GM19238 (cell line): ENCODE results near the gene MAPK9.
A peak's percentile ranks its signal among the peaks of the same experiment; 100 is the strongest.
"Not testable (repeated sequence)": the region's sequence is repeated elsewhere in the genome, so short reads cannot be mapped to it uniquely, and the experiment has no call there.

Source experiments
- DNase-seq: peaks from one replicate; pipeline ENCODE4 v3.0.0; 2011; ENCODE audit warnings: low spot score; ENCODE audit not compliant: insufficient read length

Gene MAPK9

DNA sequence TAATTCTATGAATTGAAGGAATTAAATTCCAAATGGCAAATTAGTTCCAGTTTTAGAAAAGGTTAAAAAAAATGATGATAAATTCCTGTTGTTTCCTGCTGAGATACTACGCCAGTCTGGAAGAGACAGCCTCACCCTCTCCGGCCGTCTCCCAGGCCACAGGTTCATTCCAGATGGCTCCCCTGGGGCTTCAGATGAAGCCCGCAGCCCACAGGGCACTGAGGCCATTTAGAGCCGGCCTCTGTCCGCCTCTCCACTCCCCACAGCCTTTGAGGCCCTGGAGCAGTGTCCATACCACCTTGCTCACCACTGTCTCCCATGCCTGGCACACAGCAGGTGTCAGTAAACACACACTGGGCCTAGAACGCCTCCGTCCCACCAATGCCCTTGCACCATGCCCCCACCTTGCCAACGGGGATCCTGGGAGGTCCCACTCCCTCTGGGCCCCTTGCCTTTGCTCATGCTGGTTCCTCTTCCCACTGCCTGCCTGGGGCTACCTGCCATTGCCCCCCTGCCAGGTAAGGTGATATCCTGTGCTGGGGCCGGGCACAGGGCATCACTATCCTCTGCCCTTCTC is 35.2 kb upstream of the MAPK9 start:
- no peak for DNase-seq

DNA sequence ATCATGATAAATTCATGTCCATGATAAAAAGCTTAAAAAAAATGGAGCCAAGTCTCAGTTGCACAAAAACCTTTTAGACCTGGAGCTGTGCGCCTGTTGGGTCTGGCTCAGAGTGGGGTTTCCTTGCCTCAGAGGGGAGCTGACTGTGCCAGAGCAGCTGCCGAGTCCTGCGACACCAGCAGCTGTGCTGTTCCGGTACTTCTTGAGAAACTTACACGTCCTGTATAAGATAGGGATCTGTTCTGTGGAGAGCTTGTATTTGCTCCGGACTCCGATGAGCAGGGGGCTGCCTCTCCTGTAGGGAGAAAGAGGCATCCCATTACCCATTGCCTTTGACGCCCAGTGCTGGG is 32.7 kb upstream of the MAPK9 start:
- no peak for DNase-seq

DNA sequence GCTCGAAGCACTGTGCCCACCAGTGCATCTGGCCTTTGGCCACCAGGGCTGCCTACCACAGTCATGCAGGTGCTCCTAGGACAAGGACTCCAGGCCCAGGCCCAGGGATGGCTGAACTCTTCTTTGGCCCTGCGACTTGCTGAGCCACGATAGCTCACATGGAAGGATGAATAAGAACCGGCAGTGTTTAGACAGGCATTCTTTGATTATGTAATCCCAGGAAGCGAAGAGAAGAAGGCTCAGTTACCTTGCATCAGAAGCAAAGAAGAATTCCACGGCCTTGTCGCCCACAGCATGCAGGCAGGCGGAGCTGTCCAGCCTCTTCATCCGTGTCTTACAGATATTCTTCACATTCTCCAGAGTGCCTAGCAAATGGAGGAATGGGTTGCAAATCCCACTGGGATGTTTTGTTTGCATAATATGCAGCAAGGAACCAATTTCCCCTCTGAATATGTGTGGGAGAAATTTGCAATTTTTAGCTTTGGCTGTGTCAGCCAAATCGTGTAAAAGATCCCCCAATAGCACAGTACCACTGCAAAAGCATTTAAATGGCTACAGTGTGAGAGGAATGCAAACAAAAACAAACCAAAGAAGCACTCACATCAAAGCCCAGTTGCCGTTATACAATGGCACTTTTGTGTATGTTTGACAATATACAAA is 32.2 kb upstream of the MAPK9 start:
- no peak for DNase-seq

DNA sequence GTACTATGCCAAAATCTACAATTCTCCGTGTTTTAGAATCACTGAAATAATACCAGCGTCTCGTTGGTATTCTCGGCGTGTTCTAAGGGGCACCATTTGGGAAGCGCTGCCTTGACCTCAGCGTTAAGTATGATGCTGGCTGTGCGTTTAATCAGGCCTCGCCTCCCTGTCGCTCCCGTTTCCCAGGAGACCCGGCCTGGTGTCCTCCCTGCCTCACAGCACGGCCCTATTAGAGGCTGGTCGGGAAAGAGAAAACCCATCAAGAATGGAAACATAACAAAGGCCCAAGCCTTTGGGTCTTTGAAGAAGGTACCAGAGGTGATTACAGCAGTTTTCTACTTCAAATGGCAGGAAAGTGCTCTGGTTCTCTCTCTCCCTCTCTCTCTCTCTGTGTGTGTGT is 31.3 kb upstream of the MAPK9 start:
- DNase-seq, result no peak

DNA sequence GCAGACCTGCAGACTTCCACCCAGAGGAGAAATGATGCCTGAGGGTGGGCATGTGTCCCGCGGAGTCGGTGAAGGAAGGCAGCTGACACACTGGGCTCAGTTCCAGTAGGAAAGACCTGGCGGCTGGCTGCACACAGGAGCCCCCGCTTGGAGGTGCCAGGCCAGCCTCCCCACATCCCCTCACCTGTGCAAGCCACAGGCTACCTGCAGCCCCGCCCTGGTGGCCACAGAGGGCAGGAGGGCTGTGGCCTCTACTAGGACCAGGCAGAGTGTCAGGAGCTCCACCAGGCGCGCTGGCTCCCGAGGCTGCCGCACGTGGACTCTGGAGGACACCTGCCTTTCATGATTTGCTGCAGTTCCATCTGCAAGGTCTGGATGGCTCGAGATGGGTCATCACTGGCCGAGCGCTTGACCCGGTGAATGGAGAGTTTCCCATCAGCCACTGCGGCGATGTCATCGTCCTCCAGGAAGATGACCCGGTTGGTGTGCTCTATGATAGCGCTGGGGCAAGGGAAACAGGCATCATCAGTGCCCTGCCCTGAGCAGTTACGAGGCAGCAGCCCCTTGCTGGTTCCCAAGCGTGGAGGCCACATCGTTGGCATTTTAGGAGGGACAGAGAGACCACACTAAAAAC is 26.7 kb upstream of the MAPK9 start:
- DNase-seq, result no peak

DNA sequence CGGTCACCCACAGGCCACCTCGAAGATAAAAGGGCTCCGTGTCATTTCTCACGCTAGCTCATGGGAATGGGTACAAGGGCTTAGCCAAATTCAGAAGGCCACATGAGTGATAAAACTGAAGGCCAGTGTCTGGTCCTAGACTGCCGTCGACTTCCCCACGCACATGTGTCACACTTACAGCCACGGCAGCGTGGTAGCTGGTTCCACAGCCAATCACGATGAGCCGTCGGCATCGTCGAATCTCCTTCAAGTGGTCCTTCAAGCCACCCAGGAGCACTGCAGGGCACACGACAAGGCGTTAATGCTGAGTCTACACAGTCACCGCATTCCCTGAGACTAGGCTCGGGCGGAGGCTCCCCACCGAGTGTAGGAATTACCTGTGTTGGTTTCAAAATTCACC is 24.7 kb upstream of the MAPK9 start:
- DNase-seq, result no peak

DNA sequence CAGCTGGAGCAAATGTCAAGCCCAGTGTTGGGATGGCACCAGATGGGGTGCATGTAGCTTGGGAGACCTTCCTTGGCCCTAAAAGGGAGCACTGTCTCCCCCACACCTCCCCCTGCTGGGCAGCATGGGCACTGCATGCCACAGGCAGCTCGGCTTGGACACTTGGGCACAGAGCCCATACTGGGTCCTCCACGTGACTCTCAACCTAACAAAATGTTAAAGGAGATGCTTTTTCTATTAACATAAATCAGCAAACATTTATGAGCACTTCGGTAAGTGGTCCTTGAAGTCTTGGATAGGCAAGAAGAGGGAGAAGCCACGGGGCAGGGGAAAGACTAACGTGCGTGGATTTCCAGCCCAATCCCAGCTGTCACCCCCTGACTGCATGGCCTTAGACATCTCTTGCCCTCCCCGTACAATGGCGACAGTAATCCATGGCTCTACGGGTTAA is 23.9 kb upstream of the MAPK9 start:
- peak; percentile 68 for DNase-seq

DNA sequence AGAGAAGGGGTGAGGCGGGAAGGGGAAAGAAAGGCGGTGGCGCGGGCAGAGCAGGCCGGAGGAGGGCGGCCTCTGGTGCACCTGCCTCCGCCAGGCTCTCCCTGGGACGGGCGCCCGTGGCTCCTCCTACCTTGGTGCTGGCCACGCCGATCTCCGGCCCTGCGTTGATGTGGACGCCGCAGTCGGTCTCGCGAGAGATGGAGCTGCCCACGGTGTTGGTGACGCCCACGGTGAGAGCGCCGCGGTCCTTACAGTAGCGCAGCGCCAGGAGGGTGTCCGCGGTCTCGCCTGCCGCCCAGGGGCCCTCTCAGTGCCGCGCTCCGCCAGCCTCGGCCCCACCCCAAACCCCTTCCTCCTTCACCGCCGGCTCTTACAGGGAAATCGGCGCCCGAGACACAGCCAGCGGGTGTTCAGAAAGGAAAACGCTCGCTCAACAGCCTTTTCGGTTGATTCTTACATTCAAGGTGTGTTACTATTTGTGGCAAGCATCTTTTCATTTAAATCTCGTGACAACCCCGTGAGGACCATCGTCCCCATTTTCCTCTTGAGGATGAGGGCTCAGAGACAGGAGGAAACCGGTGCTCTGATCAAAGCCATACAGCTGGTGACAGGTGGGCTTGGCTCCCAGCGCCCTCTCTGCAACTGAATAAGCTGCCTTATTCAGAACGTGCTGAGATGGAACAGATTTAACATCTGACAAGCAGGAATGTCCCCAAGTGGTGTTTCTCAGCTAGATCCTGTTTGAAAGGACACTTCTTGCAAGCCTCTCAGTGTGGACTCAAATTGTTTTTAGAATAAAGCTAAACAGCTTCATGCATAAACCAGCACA is 22.0 kb upstream of the MAPK9 start:
- DNase-seq, result no peak

DNA sequence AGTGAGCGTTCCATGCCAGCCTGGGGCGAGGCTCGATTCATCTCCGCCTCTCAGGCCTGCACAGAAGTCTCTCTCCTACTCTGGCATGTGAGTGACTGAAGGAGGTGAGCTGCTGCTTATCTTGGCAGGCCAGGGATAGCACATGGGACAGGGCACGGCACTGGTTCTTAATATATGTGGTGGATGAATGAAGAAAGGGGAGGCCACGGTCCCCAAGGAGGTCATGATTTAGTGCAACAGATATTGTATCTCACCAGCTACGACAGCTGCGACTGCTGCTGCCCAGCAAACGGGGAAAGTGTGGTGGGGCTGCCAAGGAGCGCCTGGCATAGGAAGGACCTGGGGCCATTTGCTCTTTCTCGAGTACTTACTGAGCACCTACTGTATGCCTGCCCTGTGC is 19.3 kb upstream of the MAPK9 start:
- no peak for DNase-seq

DNA sequence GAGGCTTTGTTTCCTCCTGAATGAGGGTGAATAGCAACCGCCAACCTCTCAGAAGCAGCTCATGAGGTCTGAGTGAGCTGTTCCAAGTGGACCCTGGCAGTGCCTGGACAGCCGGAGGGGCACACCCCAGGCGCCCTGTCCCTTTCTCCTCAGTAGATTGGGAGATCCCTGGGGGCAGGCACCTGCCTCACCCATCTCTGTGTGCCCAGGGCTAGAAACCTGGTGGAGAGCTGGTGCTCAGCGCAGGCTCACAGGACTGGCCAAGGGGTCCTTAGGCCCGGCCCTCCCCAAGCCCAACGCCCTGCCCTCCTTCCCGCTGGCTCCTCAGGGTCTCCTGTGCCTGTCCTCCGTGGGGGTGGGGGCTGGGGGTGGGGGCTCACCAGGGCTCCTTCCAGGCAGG is 14.9 kb upstream of the MAPK9 start:
- no peak for DNase-seq

DNA sequence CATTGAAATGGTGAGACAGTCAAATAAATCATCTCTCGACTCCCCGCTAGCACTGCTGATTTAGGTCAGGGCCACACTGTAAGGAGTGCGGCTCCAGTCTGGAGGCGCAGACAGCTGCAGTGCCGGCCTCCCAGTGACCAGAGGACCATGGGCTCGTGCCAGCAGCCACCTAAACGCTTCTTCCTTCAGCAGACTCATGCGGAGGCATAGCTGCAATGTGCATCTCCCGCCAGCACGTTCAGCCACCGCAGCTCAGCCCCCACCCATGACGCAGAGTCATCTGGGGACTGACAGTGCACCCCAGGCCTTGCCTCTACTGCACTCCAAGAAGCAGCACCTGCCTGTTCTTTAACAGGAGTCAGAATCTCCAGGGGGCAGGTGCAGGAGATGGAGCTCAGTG is 13.6 kb upstream of the MAPK9 start:
- no peak for DNase-seq

DNA sequence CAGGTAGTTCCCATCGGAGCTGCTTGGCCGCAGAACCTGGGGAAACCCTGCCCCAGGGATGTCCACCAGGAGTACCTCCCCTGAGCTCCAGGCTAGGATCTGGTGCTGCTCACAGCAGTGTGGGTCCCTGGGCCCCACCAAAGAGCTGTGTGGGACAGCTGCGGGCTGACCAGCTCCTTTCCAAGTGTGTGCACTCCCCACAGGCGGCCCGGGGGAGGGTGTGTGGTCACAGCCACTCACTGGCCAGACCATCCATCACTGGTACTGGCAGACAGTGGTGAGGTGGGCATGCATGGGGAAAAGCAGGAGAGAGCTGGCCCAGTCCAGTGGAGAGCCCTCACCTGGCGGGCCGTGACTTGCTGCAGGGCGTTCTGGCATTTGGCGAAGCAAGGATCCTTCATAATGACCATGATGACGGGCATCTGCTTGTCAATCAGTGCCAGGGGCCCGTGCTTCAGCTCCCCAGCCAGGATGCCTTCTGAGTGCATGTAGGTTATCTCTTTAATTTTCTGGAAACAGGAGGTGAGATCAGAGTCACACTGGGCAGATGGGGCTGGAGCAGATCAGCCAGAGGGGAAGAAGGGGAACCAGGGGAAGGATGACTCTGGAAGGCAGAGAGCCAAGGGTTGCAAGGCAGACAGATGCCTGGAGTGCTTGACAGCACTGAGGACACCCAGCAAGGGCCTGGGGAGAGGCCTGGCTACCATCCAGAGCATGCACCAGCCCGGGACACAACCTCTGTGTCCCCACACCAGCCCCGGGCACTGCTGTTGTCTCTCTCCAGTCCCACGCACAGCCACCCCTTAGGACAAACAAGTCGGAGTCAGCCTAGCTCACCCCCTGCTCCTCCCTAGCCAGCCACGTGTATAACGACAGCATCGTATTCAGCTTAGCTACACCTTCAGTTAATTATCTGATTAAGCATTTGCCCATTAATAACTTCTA is 12.8 kb upstream of the MAPK9 start:
- no peak for DNase-seq

DNA sequence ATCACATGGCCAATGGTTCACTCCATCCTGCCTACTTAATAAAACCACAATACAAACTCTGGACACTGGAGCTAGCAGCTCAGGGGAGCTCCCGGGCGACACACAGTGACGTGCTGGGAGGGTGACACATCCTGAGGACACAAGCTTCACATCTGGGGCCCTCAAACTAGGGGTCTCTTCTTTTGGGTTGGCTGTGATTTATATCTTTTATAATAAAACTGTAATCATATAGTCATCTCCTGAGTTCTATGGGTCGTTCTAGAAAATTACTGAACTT is 12.1 kb upstream of the MAPK9 start:
- DNase-seq, result no peak

DNA sequence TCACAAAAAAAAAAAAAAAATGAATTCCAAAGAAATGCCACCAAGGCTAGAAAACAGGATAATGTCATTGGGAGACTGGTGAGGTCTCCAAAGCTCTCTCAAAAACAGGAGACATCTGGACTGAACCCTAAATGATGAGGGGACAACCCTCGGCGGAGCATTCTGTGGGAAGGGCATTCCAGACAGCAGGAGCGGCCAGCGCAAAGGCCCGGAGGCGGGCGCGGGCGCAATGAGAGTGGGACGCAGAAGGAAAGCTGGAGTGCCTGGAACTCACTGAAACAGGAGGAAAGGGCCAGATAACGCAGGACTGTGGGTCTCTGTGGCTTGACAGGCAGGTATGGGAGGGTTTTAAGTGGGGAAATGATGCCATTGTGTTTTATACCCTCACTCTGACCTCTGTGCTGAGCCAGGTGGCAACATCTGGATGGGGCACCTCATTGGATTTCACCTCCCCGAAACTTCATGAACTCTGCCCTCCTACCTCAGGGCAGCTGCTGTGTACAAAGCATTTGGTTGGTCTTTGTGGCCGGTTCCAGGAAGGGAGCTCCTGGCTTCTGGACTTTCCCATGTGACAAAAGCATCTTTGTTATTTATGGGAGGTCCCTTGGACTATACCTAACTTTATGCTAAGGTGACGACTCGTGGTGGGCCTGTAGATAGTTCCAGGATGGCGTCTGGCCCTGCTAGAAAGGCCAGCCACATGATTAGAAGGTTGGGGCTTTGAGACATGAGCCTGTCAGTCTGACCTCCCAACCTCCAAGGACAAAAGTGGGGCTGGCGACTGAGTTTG is 11.5 kb upstream of the MAPK9 start:
- DNase-seq, result no peak

DNA sequence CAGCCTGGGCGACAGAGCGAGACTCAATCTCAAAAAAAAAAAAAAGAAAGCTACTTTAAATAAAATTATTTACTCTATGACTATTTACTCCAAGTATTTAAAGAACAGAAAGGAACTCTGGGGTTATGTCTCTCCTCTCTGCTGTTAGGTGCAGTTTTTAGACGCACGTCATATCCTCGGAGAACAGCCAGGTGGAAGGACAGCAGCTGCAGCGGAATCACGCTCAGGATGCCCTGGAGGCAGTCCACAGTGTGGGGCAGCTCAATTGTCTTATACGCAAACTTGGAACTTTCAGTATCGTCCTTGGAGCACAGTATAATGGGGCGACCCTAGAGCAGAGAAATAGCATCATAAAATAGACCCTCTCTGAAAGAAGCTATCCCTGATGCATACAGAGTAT is 10.4 kb upstream of the MAPK9 start:
- DNase-seq, result no peak

DNA sequence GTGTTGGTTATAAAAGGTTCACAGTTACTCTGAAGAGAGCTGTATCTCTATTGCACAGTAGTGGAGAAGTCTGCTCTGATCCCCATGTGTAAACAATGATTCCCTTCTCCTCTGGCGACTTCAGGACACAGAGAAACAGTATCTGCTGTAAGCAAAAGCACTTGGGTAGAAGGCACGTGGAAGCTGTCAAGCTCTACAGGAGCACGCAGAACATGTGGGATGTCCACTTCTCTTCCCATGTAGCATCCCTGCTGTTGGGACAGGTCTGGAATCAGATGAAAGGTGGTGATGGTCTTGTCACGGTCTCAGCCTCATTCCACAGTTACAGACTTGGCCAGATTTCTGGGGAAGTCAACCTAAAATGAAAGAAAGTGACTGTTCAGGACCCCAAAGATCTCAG is 9.4 kb upstream of the MAPK9 start:
- DNase-seq, result no peak

DNA sequence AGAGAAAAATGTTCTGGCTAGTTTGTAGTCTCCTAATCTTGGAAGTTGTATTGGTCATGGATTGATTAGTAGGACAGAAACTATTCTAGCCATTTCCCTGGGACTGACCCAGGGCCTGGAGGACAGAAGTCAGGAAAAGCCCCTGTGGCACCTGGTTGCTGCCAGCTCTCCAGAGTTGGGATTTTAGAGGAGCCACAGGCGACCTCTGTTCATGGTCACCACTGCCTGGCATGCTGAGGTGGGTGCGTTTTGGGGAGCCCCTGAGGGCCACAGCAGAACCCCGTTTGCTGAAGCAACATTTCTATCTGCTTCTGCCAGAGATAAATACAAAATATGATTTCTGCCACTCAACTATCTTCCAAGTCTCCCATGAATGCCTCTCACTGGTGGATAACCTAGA is 7.6 kb upstream of the MAPK9 start:
- no peak for DNase-seq

DNA sequence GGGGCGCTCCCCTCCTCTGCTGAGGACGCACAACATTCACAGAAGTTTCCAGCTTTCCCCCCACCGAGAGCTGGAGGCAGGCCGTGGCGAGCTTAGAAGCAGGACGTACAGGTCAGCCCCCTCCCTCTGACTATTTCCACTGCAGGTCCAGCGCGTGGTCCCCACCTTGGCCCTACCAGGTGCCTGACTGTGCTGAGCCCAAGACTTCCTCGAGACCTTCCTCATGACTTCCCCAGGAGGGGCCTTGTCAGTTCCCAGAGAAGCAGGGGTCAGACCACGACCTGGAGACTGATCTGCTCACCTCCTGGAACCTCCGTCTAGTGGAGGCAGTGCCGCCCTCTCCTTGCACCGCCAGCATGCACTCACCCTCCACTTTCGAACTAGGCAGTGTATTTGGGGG is 7.1 kb upstream of the MAPK9 start:
- not testable (repeated sequence) for DNase-seq

DNA sequence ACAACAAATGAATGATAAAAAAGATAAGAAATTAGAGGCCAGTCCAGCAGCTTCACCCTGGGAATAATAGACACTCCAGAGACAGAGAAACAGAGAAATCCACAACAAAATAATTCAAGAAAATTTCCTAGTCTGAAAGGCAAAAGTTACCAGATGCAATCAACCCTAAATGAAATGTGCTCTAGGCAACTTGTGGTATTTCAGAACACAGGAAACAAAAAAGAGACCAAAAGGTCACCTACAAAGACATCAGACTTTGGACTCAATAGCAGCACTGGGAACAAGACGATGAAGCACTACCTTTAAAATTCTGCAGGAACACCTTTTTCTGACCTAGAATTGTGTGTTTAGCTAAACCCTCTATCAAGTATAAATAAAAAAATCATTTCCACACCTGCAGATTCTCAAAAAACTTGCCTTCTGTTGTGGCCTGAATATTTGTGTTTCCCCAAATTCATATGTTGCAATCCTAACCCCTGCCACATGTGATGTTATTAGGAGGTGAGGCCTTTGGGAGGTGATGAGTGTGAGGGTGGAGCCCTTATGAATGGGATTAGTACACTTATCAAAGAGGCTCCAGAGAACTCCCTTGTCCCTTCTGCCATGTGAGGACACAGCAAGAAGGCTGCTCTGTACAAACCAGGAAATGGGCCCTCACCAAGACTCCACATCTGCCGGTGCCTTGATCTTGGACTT is 5.9 kb upstream of the MAPK9 start:
- DNase-seq, result no peak

DNA sequence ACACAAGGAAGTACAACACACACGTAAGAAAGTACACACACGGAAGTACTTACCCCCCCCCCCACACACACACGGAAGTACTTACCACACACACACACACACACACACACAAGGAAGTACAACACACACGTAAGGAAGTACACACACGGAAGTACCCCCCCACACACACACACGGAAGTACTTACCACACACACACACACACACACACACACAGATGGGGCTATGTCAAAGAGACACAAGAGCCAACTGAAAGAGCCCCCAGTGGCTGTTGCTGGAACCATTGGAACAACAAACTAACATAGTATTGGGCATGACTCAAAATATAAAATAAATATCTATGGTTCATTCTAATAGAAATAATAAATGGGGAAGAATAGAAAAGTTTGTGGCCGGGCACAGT is 4.9 kb upstream of the MAPK9 start:
- DNase-seq, result no peak
